Kidney glomerular epithelial cell (primary cell): ENCODE measurements around the gene DENND6B.
A peak's percentile ranks its signal among the peaks of the same experiment; 100 is the strongest.
"Not testable (repeated sequence)": the region's sequence is repeated elsewhere in the genome, so short reads cannot be mapped to it uniquely, and the experiment has no call there.

ENCODE experiments used
- DNase-seq: peaks from one replicate; lab custom pipeline; 2025; lab: John Stamatoyannopoulos, UW

Gene DENND6B

DNA sequence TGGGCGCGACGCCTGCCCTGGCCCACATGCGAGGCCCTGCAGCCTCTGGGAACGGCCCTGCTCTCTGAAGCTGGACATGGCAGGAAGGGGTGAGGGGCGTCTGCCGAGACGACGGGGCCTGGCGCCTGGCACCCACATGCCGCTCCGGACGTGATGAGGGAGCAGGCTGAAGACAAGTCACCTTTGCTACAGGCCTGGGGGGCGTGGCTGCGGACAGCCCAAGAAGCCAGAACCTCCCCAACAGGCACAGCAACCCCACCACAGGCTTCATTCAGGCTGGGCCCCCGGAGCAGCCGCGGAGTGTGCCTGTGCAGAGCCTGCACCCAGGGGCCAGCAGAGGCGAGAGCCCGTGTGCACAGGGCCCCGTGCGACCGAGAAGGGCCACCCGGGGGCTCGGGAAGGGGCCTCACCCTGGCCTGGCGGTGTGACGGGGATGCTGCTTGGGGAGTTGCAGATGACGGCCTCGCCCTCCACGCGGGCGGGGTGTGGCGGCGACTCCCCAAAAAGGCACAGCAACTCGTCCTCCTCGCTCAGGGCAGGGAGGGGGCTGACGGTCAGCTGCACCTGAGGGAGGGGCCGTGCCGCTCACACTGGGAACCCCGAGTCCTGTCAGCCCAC, 40.0 kb downstream of the DENND6B start:
- DNase-seq: no peak

DNA sequence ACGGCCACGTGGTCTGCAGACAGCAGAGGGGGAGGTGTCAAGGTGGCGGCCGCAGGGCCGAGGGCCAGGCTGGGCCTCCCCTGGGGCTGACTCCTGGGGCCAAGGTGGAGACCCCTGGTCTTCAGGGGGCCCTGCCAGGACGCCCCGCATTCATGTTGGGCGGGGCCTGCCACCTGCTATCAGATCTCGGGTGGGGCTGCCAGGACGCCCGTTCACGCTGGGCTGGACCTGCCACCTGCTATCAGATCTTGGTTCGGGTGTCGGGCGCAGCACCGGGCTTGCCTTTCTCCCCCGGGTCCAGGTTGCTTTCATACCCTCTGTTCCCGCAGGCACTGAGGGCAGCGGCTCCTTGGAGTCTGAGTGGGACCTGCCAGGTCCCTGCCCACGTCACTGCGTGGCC, 40.5 kb downstream of the DENND6B start:
- no peak for DNase-seq

DNA sequence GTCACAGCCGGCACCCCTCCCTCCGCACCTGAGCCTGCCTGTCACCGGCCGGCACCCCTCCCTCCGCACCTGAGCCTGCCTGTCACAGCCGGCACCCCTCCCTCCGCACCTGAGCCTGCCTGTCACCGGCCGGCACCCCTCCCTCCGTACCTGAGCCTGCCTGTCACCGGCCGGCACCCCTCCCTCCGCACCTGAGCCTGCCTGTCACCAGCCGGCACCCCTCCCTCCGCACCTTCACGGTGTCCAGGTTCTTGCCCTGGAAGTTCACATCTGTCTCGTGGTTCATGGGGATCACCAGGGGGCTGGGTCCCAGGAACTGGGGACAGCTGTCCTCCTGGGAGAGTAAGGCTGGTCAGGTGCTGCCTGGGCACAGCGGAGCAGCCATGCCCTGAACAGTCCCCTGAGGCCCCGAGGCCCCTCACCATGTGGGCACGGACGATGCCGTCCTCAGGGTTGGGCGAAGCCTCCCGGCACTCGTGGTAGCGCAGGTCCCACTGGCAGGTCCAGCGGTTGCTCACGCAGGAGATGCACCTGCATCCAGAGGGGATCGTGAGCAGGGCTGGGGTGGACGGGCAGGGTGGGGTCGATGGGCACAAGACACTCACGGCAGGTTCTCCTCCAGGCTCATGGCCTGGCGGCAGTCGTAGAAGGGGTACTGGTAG, 41.1 kb downstream of the DENND6B start:
- DNase-seq: no peak

DNA sequence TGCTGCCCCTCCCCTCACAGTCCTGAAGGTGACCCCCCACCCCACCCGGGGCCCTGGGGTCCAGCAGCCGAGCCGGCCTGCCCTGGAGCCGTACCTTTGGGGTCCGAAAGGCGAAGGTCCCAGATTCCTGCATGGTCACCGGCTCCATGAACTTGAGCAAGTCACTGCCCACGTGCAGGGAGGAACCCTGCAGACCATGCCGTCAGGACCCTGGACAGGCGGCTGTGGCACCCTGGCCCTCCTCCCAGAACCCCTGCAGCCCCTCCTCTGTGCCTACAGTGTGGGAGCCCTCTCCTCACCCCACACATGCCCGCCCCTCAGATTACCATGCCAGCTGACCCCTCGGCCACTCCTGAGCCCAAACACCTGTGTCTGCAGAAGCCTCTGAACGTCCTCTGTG, 42.3 kb downstream of the DENND6B start:
- no peak for DNase-seq

DNA sequence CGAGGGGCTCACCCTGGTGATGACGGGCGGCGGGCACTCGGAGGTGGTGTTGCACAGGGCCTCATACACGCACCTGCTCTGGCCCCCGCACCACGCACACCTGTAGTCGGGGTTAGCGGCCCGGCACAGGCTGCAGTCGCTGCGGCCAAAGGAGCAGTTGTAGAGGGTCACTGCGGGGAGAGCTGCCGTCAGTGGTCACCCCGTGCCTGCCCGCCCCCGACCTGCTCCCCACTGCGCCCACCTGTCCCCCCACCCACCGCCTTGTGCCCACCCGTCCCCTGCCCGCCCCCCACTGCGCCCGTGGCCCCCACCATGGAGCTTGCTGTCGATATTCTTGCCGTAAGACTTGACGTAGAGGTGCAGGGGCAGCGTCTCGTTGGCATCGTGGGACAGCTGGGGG, 43.0 kb downstream of the DENND6B start:
- no peak for DNase-seq

DNA sequence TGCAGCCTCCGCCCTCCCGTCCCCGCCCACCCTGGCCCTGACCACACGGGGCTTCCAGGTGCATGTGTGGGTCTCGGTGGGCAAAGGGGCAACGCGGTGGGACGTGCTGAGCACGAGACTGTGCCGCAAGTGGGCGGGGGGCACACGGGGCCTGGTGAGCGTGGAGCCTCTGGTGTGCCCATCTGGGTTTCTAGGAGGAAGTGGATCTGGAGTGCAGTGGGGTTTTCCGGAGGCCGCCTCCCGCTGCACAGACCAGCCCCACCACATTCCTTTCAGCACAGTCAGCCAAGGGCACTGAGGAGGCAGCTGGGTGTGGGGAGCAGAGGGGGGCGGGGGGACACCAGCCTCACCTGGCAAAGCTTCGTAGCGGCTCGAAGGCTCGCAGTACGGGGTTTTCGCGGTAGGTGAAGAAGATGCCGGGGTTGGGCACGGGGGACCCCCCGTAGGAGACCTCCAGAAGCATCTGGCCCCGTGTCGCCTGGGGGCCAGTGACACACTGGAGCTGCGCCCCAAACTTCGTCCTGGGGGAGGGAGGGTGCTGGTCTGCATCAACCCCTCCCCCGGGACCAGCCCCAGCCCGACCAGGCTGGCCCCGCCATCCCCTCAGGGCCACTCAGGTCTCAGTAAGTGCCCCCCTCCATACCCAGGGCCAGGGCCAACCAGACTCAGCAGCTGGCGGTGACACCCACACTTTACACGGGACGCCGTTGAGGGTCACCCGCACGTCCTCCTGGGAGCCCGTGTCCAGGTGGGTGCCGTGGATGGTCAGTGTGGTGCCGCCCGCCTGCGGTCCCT, 44.3 kb downstream of the DENND6B start:
- peak; percentile 89 for DNase-seq

DNA sequence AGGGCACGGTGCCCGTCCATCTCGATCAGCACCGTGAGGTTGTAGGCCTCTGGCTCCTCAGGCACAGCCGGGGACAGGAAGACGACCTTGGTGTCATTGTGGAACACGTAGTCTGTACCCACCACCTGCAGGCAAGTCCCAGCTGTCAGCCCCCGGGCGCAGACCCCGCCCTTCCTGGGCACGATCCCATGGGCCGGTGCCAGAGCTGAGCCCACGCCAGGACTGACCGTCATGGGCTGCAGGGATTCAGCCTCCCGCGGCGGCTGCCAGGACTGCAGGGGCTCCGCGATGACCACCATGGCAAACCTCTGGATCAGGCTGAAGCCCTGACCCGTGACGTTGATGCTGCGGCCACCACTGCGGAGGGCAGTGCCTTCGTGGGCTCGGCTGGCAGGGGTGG, 44.9 kb downstream of the DENND6B start:
- no peak for DNase-seq

DNA sequence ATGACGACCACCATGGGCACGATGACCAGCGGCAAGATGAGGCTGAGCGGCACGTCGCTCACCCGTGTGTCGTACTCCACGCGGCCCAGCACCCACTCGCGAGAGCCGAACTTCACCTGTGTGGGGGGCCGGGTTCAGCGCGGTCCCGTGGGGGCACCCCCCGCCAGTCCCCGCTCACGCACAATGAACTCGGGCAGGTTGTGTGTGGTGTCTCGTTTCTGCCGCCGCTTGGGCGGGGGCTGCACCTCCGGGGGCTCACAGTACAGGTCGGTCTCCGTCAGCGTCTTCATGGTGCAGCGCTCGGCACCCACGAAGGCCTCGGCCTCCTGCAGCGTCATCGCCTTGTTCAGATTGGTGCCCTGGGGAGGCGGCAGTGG, 45.4 kb downstream of the DENND6B start:
- no peak for DNase-seq

DNA sequence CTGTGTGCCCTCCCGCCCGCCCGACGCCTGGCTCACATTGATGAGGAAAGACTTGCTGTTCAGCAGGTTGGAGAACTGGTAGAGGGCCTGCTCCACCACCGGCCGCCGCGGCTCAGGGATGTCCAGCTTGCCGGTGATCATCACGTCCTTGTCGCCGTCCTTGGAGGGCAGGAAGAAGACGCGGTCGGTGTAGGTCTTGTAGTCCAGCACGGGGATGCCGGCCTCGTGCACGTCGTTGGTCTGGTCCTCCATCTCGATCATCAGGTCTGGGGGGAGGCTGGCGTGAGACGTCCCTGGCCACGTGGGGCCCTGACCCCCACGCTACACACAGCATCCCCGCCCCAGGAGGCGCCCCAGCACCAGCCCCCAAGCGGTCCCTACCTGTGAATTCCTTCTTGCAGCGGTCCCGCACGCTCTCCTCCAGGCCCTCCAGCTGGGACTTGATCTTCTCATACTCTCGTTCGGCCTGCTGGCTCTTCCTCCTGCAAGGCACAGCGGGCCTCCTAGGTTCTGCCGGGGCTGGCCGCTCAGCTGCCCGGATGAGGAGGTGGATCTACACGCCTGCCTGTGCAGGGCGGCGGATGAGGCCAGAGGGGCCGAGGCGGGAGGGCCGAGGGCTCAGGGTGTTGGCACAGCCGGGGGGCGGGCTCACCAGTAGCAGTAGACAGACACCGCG, 46.0 kb downstream of the DENND6B start:
- no peak for DNase-seq

DNA sequence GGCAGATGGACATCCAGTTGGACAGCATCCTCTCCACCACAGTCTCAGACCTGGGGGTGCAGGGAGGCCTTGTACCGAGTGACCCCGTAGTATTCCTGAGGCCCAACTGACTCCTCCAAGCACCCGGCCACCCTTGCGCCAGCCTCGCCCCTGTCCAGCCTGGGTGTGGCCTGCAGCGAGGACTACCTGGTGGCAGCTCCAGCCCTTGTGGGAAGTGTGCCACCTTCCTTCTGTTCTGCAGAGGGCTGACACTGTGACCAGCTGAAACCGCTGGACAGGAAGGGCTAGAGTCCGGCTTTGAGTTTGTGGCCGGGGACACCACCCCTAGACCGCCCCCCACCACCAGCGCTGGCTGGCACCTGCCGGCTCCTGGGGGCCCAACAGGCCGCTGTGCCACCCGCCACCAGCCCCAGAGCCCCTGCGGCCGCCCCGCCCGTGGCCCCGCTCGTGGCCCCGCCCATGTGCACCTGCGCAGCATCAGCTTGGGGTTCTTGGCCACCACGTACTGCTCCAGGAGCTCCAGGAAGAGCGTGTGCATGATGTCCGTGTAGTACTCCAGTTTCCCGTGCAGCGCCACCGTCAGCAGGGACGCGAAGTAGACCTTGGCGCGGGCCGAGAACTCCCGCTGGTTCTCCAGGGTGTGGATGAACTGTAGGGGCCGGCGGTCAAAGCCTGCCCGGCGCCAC, 46.6 kb downstream of the DENND6B start:
- DNase-seq: no peak

DNA sequence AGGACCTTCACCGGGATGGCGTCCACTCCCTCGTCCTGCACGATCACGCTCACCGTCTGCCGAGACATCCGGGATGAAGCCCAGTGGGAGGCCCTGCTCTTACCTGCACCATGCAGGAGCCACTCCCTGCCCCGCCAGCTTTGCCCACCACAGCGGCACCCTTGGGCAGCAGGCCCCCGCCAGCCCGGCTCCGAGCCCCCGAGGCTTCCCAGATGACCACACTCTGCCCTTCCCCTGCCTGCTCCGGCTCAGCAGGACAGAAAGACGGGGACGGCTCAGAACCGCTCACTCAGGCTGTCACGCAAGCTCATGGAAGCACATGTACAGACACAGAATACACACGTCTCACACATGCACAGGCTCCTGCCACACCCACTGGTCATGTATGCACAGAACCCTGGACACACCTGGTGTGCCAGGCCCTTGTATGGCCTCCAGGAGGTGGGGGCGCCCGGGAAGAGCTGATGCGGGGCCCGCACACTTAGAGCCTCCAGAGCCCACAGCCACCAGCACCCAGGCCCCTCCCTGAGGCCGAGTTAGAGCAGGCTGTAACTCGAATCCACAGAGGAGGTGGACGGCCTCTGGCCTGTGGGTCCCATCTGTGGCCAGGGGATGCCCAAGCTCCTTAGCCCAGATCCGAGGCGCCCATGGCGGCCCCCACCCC, 47.7 kb downstream of the DENND6B start:
- no peak for DNase-seq

DNA sequence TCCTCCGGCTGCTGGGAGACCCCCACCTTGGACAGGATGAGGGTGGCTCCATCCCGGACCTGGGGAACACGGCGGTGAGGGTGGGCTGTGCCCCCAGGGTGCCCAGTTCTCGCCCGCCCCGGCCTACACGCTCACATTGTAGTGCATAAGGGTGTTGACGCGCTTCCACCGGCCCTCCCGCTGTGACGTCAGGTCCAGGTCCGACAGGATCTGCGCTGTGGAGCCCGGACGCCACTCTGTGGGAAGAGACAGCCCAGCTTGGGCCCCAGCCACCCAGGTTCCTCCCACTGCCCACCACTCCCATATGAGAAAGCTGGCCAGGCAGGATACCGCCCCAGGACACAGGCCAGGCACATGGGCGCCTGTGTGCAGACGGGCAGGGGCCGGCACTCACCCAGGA, 48.4 kb downstream of the DENND6B start:
- no peak for DNase-seq

DNA sequence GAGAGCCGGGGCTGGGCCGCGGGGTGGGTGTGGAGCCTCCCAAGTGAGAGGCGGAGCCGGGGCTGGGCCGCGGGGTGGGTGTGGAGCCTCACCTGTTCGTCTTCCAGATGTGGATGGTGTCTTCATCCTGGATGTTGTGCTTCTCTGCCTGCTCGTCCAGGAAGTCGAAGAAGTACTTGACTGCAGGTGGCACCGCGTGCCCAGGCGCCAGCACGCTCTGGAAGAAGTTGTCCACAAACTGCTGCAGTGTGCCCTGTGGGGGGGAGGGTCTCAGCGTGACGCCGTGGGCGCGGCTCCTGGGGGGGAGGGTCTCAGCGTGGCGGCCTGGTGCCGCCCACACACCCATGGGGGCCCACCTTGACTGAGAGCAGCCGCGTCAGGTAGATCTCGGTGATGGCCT, 49.1 kb downstream of the DENND6B start:
- no peak for DNase-seq

DNA sequence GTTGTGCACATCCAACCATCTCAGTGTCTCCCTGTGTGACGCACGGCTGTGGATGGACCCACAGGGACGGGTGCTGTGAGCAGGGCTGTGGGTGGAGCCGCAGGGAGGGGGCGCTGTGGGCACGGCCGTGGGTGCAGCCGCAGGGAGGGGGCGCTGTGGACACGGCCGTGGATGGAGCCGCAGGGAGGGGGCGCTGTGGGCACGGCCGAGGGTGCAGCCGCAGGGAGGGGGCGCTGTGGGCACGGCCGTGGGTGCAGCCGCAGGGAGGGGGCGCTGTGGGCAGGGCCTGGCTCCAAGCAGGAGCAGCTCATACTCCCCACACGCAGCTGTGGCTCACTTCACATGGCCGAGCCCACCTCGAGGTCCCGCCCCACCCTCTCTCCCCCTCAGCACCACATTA, 50.7 kb downstream of the DENND6B start:
- DNase-seq: peak; percentile 53

DNA sequence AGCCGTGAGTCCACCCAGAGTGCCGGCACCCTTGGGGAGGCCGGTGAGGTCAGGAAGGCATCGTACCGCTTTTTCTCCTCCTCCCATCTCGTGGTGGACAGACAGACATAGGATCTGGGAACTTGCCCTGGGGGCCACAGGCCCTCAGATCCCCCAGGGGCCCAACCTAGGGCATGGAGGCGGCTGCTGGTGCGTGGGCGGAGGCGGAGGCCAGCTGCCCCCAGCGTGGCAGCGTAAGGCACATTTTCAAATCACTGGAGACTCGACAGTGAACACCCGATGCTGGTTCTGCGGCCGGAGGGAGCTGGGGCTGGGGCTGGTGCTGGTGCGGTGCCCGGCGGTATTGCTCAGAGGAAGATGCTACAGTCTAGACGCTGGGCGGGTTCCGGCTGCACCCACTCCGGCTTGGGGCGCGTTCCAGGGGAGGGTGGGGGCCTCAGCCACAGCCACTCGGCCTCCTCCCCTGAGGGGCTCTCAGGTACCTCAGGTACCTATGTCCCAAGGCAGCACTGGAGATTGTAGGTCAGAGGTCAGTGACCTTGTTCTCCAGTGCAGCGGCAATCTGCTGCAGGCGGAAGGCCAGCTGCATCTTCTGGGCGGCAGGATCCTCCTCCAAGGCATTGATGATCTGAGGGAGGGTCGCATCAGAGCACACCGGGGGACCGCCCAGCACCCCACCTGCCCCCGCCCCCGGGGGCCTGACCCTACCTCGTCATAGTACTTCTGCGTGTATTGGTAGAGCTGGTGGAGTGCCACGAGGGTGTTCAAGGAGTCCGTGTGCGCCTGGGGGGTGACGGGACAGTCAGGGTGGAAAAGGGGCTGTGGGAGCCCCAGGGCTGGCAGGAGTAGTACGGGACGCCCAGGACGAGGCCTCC, 51.4 kb downstream of the DENND6B start:
- no peak for DNase-seq

DNA sequence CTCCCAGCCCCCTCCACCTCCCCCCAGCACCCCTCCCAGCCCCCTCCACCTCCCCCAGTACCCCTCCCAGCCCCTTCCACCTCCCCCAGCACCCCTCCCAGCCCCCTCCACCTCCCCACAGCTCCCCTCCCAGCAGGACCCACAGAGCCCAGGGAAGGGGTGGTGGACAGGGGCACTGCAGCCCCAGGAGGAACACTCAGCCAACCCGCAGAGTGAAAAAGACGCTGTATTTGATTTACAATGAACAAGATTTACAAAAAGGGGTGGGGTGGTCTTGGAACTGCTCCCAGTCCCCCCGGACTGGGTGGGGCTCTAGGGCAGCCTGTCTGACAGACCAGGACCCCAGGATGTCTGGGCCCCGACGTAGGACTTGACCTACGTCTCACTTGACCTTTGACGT, 52.0 kb downstream of the DENND6B start:
- DNase-seq: no peak

DNA sequence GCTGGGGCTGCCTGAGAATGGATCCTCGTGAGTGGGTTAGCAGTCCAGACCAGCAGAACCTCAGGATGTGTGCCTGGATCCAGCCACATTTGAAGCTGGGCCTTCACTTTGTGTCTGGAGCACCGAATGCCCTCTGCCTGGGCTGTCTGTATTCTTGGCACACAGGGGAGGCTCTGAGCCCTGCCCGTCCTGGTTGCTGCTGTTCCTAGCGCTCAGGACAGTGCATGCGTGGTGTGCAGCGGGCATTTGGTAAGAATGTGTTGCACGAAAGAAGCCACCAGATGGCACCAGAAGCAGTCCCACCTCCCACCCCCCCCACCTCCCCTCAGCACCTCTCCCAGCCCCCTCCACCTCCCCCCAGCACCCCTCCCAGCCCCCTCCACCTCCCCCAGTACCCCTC, 52.5 kb downstream of the DENND6B start:
- peak; percentile 38 for DNase-seq

DNA sequence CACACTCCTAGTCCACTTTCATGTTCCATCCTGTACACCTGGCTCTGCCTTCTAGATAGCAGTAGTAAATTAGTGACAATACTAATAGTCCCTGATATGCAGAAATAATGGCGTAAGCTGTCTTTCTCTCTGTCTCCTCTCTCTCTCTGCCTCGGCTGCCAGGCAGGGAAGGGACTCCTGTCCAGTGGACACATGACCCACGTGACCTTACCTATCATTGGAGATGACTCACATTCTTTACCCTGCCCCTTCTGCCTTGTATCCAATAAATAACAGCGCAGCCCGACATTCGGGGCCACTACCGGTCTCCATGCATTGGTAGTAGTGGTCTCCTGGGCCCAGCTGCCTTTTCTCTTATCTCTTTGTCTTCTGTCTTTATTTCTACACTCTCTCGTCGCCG, 53.0 kb downstream of the DENND6B start:
- DNase-seq: not testable (repeated sequence)

DNA sequence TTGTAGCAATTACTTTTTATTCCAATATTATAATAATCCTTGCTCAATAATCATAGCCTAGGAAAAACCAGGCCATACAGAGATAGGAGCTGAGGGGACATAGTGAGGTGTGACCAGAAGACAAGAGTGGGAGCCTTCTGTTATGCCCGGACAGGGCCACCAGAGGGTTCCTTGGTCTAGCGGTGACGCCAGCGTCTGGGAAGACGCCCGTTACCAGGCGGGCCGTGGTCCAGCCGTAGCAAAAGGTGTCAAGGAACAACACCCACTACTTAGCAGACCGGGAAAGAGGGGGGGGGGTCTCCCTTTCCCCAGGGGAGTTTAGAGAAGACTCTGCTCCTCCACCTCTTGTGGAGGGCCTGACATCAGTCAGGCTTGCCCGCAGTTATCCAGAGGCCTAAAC, 53.5 kb downstream of the DENND6B start:
- not testable (repeated sequence) for DNase-seq

DNA sequence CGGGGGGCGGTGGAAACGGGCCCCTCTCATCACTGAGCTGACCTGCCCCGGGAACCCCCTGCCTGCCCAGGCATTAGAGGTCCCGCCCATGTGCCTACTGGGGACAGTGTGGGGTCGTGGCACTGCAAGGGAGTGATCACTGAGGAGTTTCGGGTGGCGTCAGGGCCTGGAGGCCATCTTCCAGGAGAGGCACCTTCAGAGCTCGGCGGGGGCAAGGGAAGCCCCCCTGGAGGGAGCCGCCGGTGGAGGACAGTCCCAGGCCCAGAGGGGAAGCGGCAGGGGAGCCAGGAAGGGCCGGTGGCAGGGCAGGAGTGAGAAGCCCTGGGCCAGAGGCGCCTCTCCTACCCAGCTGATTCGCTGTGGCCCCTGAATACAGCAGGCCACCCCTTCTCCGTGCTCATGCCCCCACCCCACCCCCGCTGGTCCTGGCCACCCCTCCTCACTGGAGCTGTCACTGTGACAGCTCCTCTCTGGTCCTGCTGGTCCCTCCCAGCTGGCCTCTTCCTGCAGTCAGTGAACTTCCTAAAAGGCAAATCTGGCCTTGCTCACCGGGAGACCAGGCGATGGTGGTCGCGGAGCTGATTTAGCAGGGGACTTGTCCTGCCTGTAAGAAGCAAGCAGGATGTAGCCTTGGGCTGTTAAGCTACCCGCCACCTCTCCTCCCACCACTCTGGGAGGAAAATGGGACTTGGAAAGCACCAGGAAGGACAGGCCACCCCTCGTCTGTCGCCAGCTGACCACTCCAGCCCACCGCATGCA, 54.6 kb downstream of the DENND6B start:
- no peak for DNase-seq
